ENCODE data around the gene FAM81A.

The FAM81A gene

GRCh38 chr15:59570315-59570714, 132.3 kb downstream of the FAM81A start:
- no peak for TF ChIP-seq CTCF (IDR thresholded peaks at IDR 0.05; ENCODE audit: insufficient read depth, low read depth, low read length, missing control alignments)
- DNase-seq (ENCODE audit: low read depth), result peak; percentile 98
- H3K4me3 ChIP-seq (ENCODE audit: low read length), result no peak overlapping the region

- H3K4me3 ChIP-seq (ENCODE audit: low read length), result no peak overlapping the region
- TF ChIP-seq CTCF (IDR thresholded peaks at IDR 0.05; ENCODE audit: insufficient read depth, low read depth, low read length, missing control alignments), result no peak
- no peak for DNase-seq (ENCODE audit: low read depth)
Observed at GRCh38 chr15:59571606-59572005, 133.6 kb downstream of the FAM81A start.

All from epithelial cell of esophagus (primary cell).